ENCODE measurements around the gene TMEM126A.

DNA sequence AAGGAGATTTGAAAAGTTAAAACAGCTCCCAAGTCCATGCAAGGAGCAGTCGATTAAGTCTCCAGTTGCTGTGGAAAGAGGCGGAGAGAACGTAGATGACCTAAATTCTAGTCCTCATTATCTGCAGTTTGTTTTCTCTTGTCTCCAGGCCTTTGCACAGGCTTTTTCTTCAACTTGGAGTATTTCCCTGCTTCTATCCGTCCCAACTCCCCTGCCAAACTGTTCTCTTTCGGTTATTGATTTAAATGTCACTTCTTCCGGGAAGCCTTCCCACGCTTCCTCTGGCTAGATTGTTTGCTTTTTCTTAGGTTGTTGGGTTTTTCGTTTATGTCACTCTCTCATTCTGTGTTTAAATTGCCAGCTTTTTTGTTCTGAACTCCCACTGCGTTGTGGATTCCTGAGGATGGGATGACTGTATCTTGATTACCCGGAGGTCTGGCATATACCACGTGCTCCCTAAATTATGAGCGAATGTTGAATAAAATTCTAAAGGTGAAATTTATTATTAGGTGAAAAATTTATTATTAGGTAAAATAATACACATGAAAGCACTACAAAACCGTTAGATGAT, 18.9 kb upstream of the TMEM126A start:
- TF ChIP-seq, protein P1, sequence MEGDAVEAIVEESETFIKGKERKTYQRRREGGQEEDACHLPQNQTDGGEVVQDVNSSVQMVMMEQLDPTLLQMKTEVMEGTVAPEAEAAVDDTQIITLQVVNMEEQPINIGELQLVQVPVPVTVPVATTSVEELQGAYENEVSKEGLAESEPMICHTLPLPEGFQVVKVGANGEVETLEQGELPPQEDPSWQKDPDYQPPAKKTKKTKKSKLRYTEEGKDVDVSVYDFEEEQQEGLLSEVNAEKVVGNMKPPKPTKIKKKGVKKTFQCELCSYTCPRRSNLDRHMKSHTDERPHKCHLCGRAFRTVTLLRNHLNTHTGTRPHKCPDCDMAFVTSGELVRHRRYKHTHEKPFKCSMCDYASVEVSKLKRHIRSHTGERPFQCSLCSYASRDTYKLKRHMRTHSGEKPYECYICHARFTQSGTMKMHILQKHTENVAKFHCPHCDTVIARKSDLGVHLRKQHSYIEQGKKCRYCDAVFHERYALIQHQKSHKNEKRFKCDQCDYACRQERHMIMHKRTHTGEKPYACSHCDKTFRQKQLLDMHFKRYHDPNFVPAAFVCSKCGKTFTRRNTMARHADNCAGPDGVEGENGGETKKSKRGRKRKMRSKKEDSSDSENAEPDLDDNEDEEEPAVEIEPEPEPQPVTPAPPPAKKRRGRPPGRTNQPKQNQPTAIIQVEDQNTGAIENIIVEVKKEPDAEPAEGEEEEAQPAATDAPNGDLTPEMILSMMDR (IDR thresholded peaks at IDR 0.05; ENCODE audit: insufficient read depth, low read length, poor library complexity, severe bottlenecking), result no peak
- TF ChIP-seq EZH2phosphoT487 (conservative IDR thresholded peaks at IDR 0.05; ENCODE audit: low read length), result no peak

Data from SU-DHL-6 (cell line).